Body of pancreas (tissue), 4 donors: ENCODE data around the gene MMP14.

Experiments
- CTCF ChIP-seq, 7 experiments: fragments of 450-650 bp in 4 of 7; fragments of 200-600 bp in 3 of 7; sonication (generic) in 3 of 7; IDR thresholded peaks; one replicate each; pipeline ENCODE4 v1.5.1; 2016 to 2019; ENCODE audit warnings: antibody characterized with exemption in 7 of 7
- POLR2A ChIP-seq, 3 donors: fragments of 450-650 bp; IDR thresholded peaks; one replicate each; pipeline ENCODE4 v1.6.1; 2016; ENCODE audit warnings: antibody characterized with exemption in 3 of 3, mild to moderate bottlenecking in 2 of 3

- no peak for TF ChIP-seq CTCF (IDR thresholded peaks at IDR 0.05)
- no peak for TF ChIP-seq POLR2A (IDR thresholded peaks at IDR 0.05)
Measured at GRCh38 chr14:22802860-22803686, 33.3 kb upstream of the MMP14 start.
